Measurements from ENCODE around the gene P2RY14.

The P2RY14 gene

GRCh38 chr3:151278230-151278629 is at the start of gene P2RY14:
Gene P2RY14, minus strand, starts transcription at chr3:151278542. Its CDS starts 64,226 bp downstream, at chr3:151214316.
- DNase-seq = no peak

- DNase-seq = no peak
Measured at GRCh38 chr3:151327571-151328198, 49.3 kb upstream of the P2RY14 start.

GRCh38 chr3:151322511-151322910 is 44.2 kb upstream of the P2RY14 start:
- DNase-seq = no peak

GRCh38 chr3:151321526-151321925 is 43.2 kb upstream of the P2RY14 start:
- no peak for DNase-seq

- no peak for DNase-seq
Measured at GRCh38 chr3:151320131-151320530, 41.8 kb upstream of the P2RY14 start.

GRCh38 chr3:151319628-151320027 is 41.3 kb upstream of the P2RY14 start:
- no peak for DNase-seq

- no peak for DNase-seq
Measured at GRCh38 chr3:151318991-151319390, 40.6 kb upstream of the P2RY14 start.

- no peak for DNase-seq
Measured at GRCh38 chr3:151318313-151318712, 40.0 kb upstream of the P2RY14 start.

- DNase-seq = no peak
Measured at GRCh38 chr3:151316267-151316991, 38.1 kb upstream of the P2RY14 start, which contains the start of gene GPR87. Gene GPR87, minus strand, starts transcription at chr3:151316820. Its CDS starts 16,720 bp downstream, at chr3:151300100.

GRCh38 chr3:151315846-151316245 is 37.5 kb upstream of the P2RY14 start:
- no peak for DNase-seq

GRCh38 chr3:151315136-151315535 is 36.8 kb upstream of the P2RY14 start:
- DNase-seq = no peak

- no peak for DNase-seq
Measured at GRCh38 chr3:151314593-151314992, 36.3 kb upstream of the P2RY14 start.

- DNase-seq = no peak
Measured at GRCh38 chr3:151314137-151314536, 35.8 kb upstream of the P2RY14 start.

- no peak for DNase-seq
Measured at GRCh38 chr3:151312972-151313371, 34.6 kb upstream of the P2RY14 start.

GRCh38 chr3:151309566-151309965 is 31.2 kb upstream of the P2RY14 start:
- DNase-seq = no peak

- DNase-seq = no peak
Measured at GRCh38 chr3:151307583-151308488, 29.5 kb upstream of the P2RY14 start.

- DNase-seq = no peak
Measured at GRCh38 chr3:151307131-151307530, 28.8 kb upstream of the P2RY14 start.

- no peak for DNase-seq
Measured at GRCh38 chr3:151306168-151306810, 27.9 kb upstream of the P2RY14 start.

GRCh38 chr3:151305775-151306151 is 27.4 kb upstream of the P2RY14 start:
- DNase-seq = no peak

GRCh38 chr3:151305060-151305774 is 26.9 kb upstream of the P2RY14 start:
- peak; percentile 84 for DNase-seq

GRCh38 chr3:151303751-151304150 is 25.4 kb upstream of the P2RY14 start:
- no peak for DNase-seq

- no peak for DNase-seq
Measured at GRCh38 chr3:151301787-151302186, 23.4 kb upstream of the P2RY14 start.
